ENCODE measurements around the gene DEXI. TPM values are rescaled to one million over a fixed set of nuclear protein-coding genes. Genes with fewer than 3 reads are reported as not detected.
A peak's percentile ranks its signal among the peaks of the same experiment; 100 is the strongest.

DEXI gene
- polyA plus RNA-seq (ENCODE audit: low read depth in 6 of 6), result 10 to 100 TPM; 10.1 to 22.6 (median 15.6) TPM

DNA sequence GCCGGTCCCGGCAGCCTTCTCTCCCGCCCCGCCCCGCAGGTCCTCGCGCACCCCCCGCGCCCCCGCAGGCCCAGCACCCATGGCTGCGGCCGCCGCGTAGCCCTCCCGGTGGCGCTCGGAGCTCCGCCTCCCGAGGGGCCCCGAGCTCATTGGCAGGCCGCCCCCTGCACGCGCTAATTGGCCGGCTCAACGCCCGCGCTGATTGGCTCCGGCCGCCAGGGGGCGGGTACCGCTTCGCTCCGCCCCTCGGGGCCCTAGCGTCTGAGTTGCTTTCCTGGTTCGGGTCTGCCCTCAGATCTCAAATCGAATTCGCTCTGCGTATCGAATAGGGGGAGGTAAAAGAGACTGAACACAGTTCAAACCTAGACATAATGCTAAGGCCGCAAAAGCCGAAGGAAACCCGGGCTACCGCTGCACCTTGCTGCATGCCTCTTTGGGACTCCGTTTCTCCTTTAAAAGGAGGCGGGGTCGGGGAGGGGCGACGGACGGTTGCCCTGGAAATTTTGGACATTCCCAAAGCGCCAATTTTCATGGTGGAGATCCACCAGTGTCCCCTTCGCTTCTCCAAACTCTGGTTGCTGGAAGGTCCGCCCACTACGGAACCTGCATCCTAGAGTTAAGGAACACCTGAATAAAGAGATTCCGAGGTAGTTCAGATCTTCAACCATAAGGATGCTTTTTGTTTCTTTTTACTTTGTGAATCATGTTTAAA lies at the start of gene DEXI:
DEXI (minus strand) TSS at position 117 of the 712 bp plus-strand sequence. CDS start 463 bp downstream, outside the sequence.
- Mint-ChIP-seq H3K4me3 (peak within 1 kb of the TSS; percentile 92 to 95 (median 94)), H3K4me1 (peaks cover 72 to 87% (median 77%) of the 10 kb centered on the region in 3 donors), H3K27ac (peak within 1 kb of the TSS; percentile 71 to 94 (median 86)), H3K9me3 (no peaks in the 10 kb centered on the region), H3K27me3 (no peaks in the 10 kb centered on the region), H3K36me3 (no peaks in the 10 kb centered on the region)
- DNase-seq (peak; percentile 94), ATAC-seq (ENCODE audit: low read depth in 2 of 2) (peak; percentile 72 to 73)

DNA sequence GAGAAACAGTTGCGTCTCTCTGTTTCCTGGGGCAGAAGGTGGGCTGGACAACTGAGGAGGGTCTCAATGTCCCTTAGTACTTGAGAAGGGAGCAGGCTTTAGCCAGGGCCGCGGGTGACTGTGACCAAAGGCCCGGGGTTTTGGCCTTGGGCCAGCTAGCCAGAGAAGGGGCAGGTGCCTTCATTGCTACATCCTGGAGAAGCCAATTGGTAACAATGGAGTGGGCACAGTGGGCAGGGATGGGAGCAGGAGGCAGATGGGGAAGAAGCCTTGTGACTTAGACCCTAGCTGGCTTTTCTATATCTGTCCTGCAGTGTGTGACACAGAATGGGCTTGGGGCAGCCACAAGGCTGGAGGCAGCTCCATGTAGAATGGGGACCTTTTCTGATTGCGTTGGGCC lies 48.1 kb upstream of the DEXI start:
- DNase-seq, result no peak
- Mint-ChIP-seq H3K36me3 (peaks cover 35 to 50% of the 10 kb centered on the region in 2 donors), H3K27ac (no peak overlapping the region), H3K4me1 (peaks cover 0 to 14% (median 6%) of the 10 kb centered on the region in 3 donors), H3K4me3 (no peak overlapping the region), H3K27me3 (no peaks in the 10 kb centered on the region), H3K9me3 (no peaks in the 10 kb centered on the region)
- ATAC-seq (ENCODE audit: low read depth in 2 of 2), result no peak

DNA sequence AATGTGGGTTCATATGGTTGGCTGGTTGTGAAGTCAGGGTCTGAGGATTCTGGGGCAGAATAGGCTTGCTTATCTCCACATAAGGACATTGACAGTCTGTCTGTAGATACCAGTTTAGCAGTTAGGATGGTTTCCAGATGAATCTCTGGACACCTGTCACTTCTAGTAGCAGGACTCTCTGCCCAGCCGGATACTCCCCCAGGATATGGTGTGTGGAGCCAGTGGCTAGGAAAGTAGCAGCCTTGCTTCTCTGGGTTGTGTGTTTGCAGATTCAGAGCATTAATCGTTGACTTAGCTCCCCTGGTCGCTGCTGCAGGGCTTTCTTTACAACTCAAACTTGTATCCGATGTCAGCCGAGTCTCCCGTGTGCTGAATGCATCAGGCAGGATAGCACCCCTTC lies 47.3 kb upstream of the DEXI start:
- peaks cover 32 to 42% of the 10 kb centered on the region in 2 donors for H3K36me3 Mint-ChIP-seq
- H3K4me1 Mint-ChIP-seq, result peaks cover under 1 to 14% (median 6%) of the 10 kb centered on the region in 3 donors
- H3K4me3 Mint-ChIP-seq, result no peak overlapping the region
- no peaks in the 10 kb centered on the region for H3K9me3 Mint-ChIP-seq
- ATAC-seq (ENCODE audit: low read depth in 2 of 2), result no peak
- no peak for DNase-seq
- H3K27ac Mint-ChIP-seq, result peak overlapping the region in 1 of 6 donors; percentile 20
- no peaks in the 10 kb centered on the region for H3K27me3 Mint-ChIP-seq

DNA sequence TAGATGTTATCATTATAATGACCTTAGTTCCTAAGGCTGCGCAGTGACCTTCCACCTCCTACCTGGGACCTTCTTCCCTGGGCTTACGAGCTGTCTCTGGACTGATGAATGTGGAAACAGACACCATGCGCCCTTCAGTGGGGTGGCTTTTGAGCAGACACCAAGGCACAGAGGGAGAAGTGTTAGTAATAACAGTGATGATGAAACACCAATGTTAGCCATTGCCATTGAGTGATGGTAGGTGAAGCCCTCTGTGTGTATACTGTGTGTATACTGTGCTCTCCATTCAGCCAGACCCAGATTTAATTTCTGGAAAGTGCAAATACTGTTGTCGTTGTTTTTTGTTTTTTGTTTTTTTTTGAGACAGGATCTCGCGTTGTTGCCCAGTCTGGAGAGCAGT lies 46.6 kb upstream of the DEXI start:
- no peak for ATAC-seq (ENCODE audit: low read depth in 2 of 2)
- Mint-ChIP-seq H3K9me3 (no peaks in the 10 kb centered on the region), H3K4me3 (no peak overlapping the region), H3K27me3 (no peaks in the 10 kb centered on the region), H3K4me1 (peaks cover 2 to 18% (median 6%) of the 10 kb centered on the region in 3 donors), H3K27ac (peak overlapping the region in 2 of 6 donors; percentile 70 to 72), H3K36me3 (peaks cover 26 to 35% of the 10 kb centered on the region in 2 donors)
- no peak for DNase-seq

DNA sequence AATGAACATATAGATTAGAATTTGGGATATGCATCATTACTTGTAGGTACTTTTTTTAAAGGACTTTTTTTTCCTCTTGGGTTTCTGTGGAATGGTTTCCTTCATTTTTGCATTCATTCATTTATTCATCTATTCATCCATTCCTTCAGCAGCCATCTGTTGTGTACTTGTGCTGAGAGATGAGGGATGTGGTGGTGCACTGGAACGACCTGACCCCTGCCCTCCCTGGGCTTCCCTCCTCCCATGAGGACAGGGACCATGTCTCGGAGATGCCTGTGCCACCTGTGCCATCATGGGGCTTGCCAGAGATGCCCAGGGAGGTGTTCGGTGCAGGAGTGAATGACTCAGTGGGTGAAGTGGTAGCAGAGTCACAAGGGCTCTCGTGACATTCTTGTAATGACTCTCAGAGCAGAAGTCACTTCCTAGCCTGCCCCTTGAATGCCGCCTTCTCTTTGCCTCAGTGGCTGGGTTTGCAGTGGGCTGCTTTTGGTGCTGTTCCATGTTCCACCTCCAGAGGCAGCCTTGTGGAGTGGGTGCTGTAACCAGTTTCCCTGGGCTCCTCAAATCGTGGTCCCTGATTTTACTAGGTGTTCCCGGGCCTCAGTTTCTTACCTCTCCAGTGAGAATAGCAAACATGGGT lies 46.0 kb upstream of the DEXI start:
- no peak overlapping the region for H3K4me3 Mint-ChIP-seq
- peak overlapping the region in 2 of 6 donors; percentile 20 to 72 for H3K27ac Mint-ChIP-seq
- H3K9me3 Mint-ChIP-seq, result no peaks in the 10 kb centered on the region
- DNase-seq, result no peak
- H3K4me1 Mint-ChIP-seq, result peaks cover 2 to 18% (median 6%) of the 10 kb centered on the region in 3 donors
- H3K36me3 Mint-ChIP-seq, result peaks cover 26 to 34% of the 10 kb centered on the region in 2 donors
- H3K27me3 Mint-ChIP-seq, result no peaks in the 10 kb centered on the region
- ATAC-seq (ENCODE audit: low read depth in 2 of 2), result peak in 1 of 2 donors; percentile 20

DNA sequence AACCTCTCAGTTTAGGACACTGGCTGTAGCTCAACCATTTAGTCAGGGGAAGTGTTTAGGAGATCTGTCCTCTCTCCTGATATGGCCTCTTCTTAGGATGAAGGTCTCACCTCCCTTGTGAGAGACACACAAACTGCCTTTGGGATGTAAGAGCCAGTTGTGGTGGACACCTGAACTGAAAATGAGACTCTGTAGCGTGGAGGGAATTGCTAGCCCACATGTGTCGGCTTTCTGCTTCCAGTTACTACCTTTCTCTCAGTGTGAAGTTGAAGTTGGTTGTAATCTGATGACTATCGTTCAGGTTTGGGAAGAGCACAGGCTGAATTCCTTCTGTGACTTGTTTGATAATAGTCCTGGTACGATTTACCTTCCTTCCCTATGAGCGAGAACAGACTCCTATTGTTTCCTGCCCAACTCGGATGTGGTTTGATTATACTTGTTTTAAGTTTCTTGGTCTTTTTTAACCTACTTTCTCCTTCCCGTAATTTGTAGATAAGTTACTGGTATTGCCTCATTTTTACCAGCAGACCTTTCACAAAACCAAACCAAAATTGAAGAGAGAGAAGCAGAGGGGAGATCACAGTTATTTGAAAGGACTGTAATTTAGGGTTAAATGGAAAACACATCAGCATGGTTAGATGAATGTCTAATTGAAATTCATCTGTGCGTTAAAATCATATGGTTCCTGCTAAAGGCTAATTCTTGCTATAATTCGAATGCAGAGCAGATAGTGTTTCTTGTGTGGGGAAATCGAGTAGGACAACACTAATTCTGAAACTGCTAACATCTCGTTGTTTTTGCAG lies 45.3 kb upstream of the DEXI start:
- H3K4me3 Mint-ChIP-seq, result no peak overlapping the region
- H3K27me3 Mint-ChIP-seq, result no peaks in the 10 kb centered on the region
- DNase-seq (no peak), ATAC-seq (ENCODE audit: low read depth in 2 of 2) (no peak)
- H3K27ac Mint-ChIP-seq, result peak overlapping the region in 4 of 6 donors; percentile 7 to 70 (median 28)
- H3K4me1 Mint-ChIP-seq, result peaks cover 5 to 18% (median 6%) of the 10 kb centered on the region in 3 donors
- peaks cover 28 to 32% of the 10 kb centered on the region in 2 donors for H3K36me3 Mint-ChIP-seq
- H3K9me3 Mint-ChIP-seq, result no peaks in the 10 kb centered on the region

DNA sequence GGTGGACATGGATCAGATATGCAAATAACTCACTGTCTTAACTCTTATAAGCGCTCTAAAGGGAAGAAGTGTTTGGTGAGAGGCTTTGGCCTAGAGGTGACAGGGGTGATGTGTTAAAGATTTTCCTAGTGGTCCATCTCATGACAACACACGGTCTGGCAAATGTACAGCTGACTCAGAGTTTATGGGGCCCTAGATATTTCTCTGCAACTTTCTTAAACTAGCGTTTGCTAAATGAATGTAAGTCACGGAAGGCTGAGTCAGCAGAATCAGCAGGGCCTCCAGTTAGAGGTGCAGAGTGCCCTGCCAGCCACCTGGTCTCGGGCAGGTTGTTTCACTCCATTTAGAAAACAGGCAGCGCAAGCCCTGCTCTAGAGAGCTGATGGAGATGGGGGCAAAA lies 42.2 kb upstream of the DEXI start:
- peaks cover 6 to 13% (median 9%) of the 10 kb centered on the region in 3 donors for H3K4me1 Mint-ChIP-seq
- H3K27ac Mint-ChIP-seq, result peak overlapping the region in 1 of 6 donors; percentile 71
- no peaks in the 10 kb centered on the region for H3K27me3 Mint-ChIP-seq
- no peaks in the 10 kb centered on the region for H3K9me3 Mint-ChIP-seq
- H3K36me3 Mint-ChIP-seq, result peaks cover 8 to 15% of the 10 kb centered on the region in 2 donors
- H3K4me3 Mint-ChIP-seq, result no peak overlapping the region
- no peak for DNase-seq
- no peak for ATAC-seq (ENCODE audit: low read depth in 2 of 2)

DNA sequence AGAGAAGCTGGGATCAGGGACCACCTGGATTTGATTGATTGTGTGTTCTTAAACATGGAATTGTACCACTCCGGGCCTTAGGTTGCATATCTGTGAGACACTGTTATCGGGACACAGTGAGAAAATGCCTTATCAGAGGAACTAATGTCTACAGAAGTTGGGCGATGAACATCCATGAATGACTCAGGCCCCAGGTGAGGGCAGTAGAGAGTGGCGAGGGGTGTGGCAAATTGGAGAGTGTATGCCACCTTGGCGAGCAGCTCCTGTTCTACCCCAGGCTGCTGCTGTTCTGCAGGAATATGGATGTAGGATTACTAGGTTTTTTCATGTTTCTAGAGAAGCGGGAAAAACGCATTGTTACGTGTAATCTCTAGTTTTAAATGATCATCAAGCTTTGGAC lies 40.9 kb upstream of the DEXI start:
- H3K9me3 Mint-ChIP-seq, result no peaks in the 10 kb centered on the region
- no peaks in the 10 kb centered on the region for H3K27me3 Mint-ChIP-seq
- ATAC-seq (ENCODE audit: low read depth in 2 of 2) (no peak), DNase-seq (no peak)
- H3K36me3 Mint-ChIP-seq, result peaks cover 9 to 21% of the 10 kb centered on the region in 2 donors
- H3K27ac Mint-ChIP-seq, result peak overlapping the region in 1 of 6 donors; percentile 18
- no peak overlapping the region for H3K4me3 Mint-ChIP-seq
- H3K4me1 Mint-ChIP-seq, result peaks cover 6 to 13% (median 9%) of the 10 kb centered on the region in 3 donors

DNA sequence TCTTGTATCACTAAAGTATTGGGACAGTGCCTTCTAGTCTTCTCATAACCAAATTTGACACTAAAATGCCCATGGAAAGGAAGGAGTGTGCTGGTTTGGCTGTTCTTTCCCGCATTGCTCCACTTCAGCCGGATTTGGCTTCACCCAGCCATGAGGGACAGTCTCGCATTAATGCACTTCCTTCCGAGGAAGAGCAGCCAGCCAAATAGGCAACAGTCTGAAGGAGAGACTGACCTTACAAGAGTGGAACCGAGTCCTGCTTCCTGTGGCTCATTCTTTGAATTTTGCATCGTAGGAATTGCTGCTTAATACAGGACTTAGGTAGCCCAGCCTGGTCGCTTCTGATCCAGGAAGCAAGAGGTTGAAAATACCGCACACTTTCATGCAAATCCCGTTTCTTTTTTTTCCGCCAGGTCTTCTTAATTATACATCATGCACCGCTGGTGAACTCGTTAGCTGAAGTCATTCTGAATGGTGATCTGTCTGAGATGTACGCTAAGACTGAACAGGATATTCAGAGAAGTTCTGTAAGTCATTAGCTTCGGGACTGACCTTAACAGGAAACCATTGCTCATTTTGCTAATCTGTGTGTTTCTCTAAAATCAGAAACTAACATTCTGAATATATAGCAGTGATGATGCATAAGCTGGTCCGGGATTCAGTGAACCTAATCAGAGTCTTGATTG lies 40.3 kb upstream of the DEXI start:
- Mint-ChIP-seq H3K27ac (peak overlapping the region in 2 of 6 donors; percentile 18 to 33), H3K27me3 (no peaks in the 10 kb centered on the region), H3K36me3 (peaks cover 9 to 21% of the 10 kb centered on the region in 2 donors), H3K4me1 (peaks cover 3 to 9% (median 9%) of the 10 kb centered on the region in 3 donors), H3K4me3 (no peak overlapping the region), H3K9me3 (no peaks in the 10 kb centered on the region)
- DNase-seq, result no peak
- ATAC-seq (ENCODE audit: low read depth in 2 of 2), result peak in 1 of 2 donors; percentile 14

DNA sequence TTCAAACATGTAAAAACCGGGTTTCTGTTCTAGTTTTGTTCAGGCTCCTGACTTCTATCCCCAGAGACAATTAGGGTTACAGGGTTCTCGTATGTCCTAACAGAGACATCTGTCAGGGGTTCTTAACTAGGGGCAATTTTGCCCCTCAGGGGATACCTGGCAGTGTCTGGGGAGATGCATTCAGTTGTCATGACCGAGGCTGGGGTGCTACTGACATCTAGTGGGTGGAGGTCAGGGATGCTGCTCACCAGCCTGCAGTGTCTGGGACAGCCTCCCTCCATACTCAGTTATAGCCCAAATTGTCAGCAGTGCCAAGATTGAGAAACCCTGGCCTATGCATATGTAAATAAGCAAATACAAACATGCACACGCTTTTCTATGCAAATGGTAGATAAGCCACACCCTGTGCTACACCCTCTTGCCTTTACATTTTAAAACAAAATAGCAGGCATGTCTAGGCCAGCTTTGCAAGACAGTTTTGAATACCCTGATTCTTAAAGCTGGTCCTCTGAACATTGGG lies 39.5 kb upstream of the DEXI start:
- H3K4me1 Mint-ChIP-seq, result peaks cover 0 to 9% (median 4%) of the 10 kb centered on the region in 3 donors

DNA sequence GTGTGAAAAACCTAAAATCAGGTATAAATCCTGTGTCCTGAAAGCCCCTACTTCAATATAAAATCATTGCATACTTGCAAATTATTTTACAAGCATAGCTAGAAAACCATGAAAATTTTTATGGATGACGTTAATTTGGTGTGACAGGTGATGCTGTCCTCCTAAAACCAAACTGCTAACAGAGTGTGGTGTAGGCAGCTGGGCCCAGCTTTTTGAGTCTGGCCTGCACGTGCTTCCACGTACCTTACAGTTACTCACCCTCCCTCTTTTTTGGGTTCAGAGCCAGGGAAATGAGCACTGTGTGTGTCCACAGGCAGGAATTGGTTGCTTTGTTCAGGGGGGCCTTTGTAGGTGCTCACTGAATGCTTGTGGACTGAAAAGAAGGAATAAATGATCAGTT lies 38.5 kb upstream of the DEXI start:
- H3K4me1 Mint-ChIP-seq, result peaks cover 0 to 9% (median 4%) of the 10 kb centered on the region in 3 donors

More for the DNA sequence above, 39.5 kb upstream of the DEXI start:
- peak; percentile 80 to 89 for ATAC-seq (ENCODE audit: low read depth in 2 of 2)
- Mint-ChIP-seq H3K9me3 (no peaks in the 10 kb centered on the region), H3K27me3 (no peaks in the 10 kb centered on the region), H3K4me3 (peak overlapping the region in 1 of 8 donors; percentile 65), H3K27ac (peak overlapping the region in 2 of 6 donors; percentile 61 to 68), H3K36me3 (peaks cover 10 to 21% of the 10 kb centered on the region in 2 donors)
- peak; percentile 21 for DNase-seq

DNA sequence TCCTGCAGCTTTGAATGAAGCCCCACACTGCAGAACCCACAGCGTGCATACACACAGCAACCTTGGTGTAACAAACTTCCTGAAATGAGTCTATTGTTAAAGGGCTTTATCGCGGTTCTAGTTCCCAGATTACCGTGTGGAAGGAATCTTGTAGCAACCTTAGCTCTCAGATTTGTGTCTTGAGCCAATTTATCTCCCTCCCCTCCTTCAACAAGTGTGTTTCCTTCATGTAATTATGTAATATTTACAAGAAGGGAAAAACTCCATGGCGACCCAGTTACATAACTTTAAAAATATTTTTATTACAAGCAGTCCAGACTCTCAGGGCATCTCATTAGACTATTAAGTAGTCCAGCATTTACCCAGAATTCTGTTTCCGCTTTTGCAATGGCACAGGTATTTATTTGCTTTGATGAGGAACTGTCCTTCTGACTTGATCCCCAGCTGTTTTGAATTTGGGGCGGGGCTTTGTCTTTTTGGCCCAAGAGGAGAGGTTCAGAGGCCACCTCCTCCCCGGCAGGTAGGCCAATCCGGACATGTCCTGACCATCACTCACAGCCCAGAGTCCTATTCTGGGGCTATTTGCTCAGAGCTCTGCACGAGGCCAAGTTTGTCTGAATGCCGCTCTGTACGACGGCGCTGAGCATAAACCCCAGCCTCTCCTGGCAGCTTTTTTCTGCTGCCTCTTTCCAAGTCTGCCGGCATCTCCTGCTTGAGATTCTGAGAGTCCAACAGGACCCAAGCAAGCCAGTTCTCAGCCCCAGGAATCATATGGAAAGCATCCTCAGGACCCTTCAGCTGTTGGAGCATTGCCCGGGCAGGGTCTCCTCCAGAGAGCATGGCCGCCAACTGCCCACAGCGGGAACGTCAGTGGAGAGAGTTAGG lies 37.7 kb upstream of the DEXI start:
- H3K4me1 Mint-ChIP-seq, result peaks cover 0 to 9% (median 4%) of the 10 kb centered on the region in 3 donors
- no peaks in the 10 kb centered on the region for H3K9me3 Mint-ChIP-seq
- DNase-seq, result no peak
- H3K27me3 Mint-ChIP-seq, result no peaks in the 10 kb centered on the region
- no peak for ATAC-seq (ENCODE audit: low read depth in 2 of 2)
- peak overlapping the region in 2 of 6 donors; percentile 28 to 65 for H3K27ac Mint-ChIP-seq
- peaks cover 11 to 12% of the 10 kb centered on the region in 2 donors for H3K36me3 Mint-ChIP-seq
- no peak overlapping the region for H3K4me3 Mint-ChIP-seq

More for the DNA sequence above, 38.5 kb upstream of the DEXI start:
- Mint-ChIP-seq H3K4me3 (no peak overlapping the region), H3K27ac (peak overlapping the region in 2 of 6 donors; percentile 33 to 61), H3K27me3 (no peaks in the 10 kb centered on the region), H3K36me3 (peaks cover 10 to 16% of the 10 kb centered on the region in 2 donors), H3K9me3 (no peaks in the 10 kb centered on the region)
- ATAC-seq (ENCODE audit: low read depth in 2 of 2) (no peak), DNase-seq (no peak)
